CD14-positive monocyte (primary cell): ENCODE measurements around the gene THRB. TPM values are rescaled to one million over a fixed set of nuclear protein-coding genes. Genes with fewer than 3 reads are reported as not detected.

Experiments
- DNase-seq, 3 donors: peaks; one replicate each; pipeline ENCODE4 v3.0.0-alpha.2; 2011 to 2022
- H2AFZ ChIP-seq: 2 replicates; pipeline ENCODE4 v1.6.0; 2012; ENCODE audit warnings: mild to moderate bottlenecking, low read depth, low read length, inconsistent platforms; ENCODE audit not compliant: insufficient read depth, poor library complexity, severe bottlenecking
- H3K27ac ChIP-seq, 2 donors: 1 replicate in 1 of 2; 2 replicates in 1 of 2; pipeline ENCODE4 v1.5.1; 2012 to 2013; ENCODE audit warnings: low read length in 2 of 2, control low read depth in 1 of 2, inconsistent platforms in 1 of 2, low read depth in 1 of 2, mild to moderate bottlenecking in 1 of 2
- H3K27me3 ChIP-seq, 2 donors: one replicate each; pipeline versions ENCODE4 v1.6.0 to v1.6.1; 2011 to 2013; ENCODE audit warnings: low read length in 2 of 2; ENCODE audit not compliant: control insufficient read depth in 2 of 2, insufficient read depth in 2 of 2
- H3K36me3 ChIP-seq, 2 donors: replicated peaks in 1 of 2; 1 replicate in 1 of 2; 2 replicates in 1 of 2; pipeline versions ENCODE4 v1.5.1 to v1.6.1; 2012 to 2013; ENCODE audit warnings: low read length in 2 of 2, control low read depth in 1 of 2, inconsistent platforms in 1 of 2, mild to moderate bottlenecking in 1 of 2; ENCODE audit not compliant: insufficient read depth in 2 of 2, control insufficient read depth in 1 of 2
- H3K4me1 ChIP-seq, 2 donors: 1 replicate in 1 of 2; 2 replicates in 1 of 2; pipeline versions ENCODE4 v1.5.1 to v1.6.1; 2012 to 2013; ENCODE audit warnings: low read length in 2 of 2, control low read depth in 1 of 2, inconsistent platforms in 1 of 2, mild to moderate bottlenecking in 1 of 2, moderate library complexity in 1 of 2; ENCODE audit not compliant: insufficient read depth in 2 of 2, control insufficient read depth in 1 of 2
- H3K4me2 ChIP-seq: replicated peaks from 2 replicates; pipeline ENCODE3; 2012; ENCODE audit warnings: low read length, moderate library complexity, mild to moderate bottlenecking; ENCODE audit not compliant: poor library complexity, severe bottlenecking; ENCODE audit errors: extremely low read depth
- H3K4me3 ChIP-seq, 3 experiments: fragments of 200-600 bp in 1 of 3; sonication (generic) in 1 of 3; replicated peaks in 1 of 3; 1 replicate in 2 of 3; 2 replicates in 1 of 3; pipeline ENCODE4 v1.5.1; 2011 to 2013; ENCODE audit warnings: low read length in 3 of 3, mild to moderate bottlenecking in 3 of 3, control low read depth in 2 of 3, low read depth in 2 of 3, inconsistent platforms in 1 of 3, moderate library complexity in 1 of 3
- H3K79me2 ChIP-seq: 2 replicates; pipeline ENCODE4 v1.6.0; 2012; ENCODE audit warnings: mild to moderate bottlenecking, control low read depth, inconsistent platforms, low read length, moderate library complexity; ENCODE audit not compliant: insufficient read depth
- H3K9ac ChIP-seq: 2 replicates; pipeline ENCODE4 v1.6.0; 2017; ENCODE audit warnings: low read length, mild to moderate bottlenecking; ENCODE audit not compliant: insufficient read depth, poor library complexity, severe bottlenecking
- H3K9me3 ChIP-seq, 2 donors: replicated peaks in 1 of 2; 1 replicate in 1 of 2; 2 replicates in 1 of 2; pipeline versions ENCODE4 v1.5.1 to v1.6.1; 2012 to 2013; ENCODE audit warnings: low read length in 2 of 2, control low read depth in 1 of 2; ENCODE audit not compliant: control insufficient read depth in 1 of 2, insufficient read depth in 1 of 2
- H4K20me1 ChIP-seq: 2 replicates; pipeline ENCODE4 v1.6.0; 2012; ENCODE audit warnings: mild to moderate bottlenecking, low read length, control low read depth, moderate library complexity; ENCODE audit not compliant: insufficient read depth
- H3K27ac Mint-ChIP-seq, 7 donors: one replicate each; pipeline ENCODE4 v1.8.0; 2020; ENCODE audit warnings: mild to moderate bottlenecking in 7 of 7, mixed read lengths in 7 of 7, moderate library complexity in 6 of 7, inconsistent platforms in 2 of 7
- H3K27me3 Mint-ChIP-seq, 3 donors: one replicate each; pipeline ENCODE4 v1.8.0; 2021 to 2022; ENCODE audit warnings: low read depth in 3 of 3, mild to moderate bottlenecking in 3 of 3, mixed read lengths in 3 of 3, moderate library complexity in 3 of 3, inconsistent platforms in 1 of 3
- H3K36me3 Mint-ChIP-seq, 2 donors: one replicate each; pipeline ENCODE4 v1.8.0; 2020; ENCODE audit warnings: mixed read lengths in 2 of 2, inconsistent platforms in 1 of 2, mild to moderate bottlenecking in 1 of 2
- H3K4me1 Mint-ChIP-seq: one replicate; pipeline ENCODE4 v1.8.0; 2020; ENCODE audit warnings: mild to moderate bottlenecking, mixed read lengths
- H3K4me3 Mint-ChIP-seq, 2 donors: one replicate each; pipeline ENCODE4 v1.8.0; 2020; ENCODE audit warnings: mild to moderate bottlenecking in 2 of 2, mixed read lengths in 2 of 2, moderate library complexity in 1 of 2
- H3K9me3 Mint-ChIP-seq, 7 donors: one replicate each; pipeline ENCODE4 v1.8.0; 2020 to 2022; ENCODE audit warnings: mixed read lengths in 7 of 7, mild to moderate bottlenecking in 6 of 7, moderate library complexity in 6 of 7, inconsistent platforms in 2 of 7
- CTCF ChIP-seq: fragments of 200-600 bp; IDR thresholded peaks from one replicate; pipeline ENCODE4 v1.8.0; 2022; ENCODE audit warnings: antibody characterized with exemption, mild to moderate bottlenecking
- WGBS: methylation state at CpG from one replicate; pipeline ENCODE4 v1.1.5; 2013; ENCODE audit warnings: missing lambda C conversion rate; ENCODE audit not compliant: insufficient coverage; 5-methylcytosine and 5-hydroxymethylcytosine counted together
- intact Hi-C, 2 donors: fragments of 100-400 bp; cut with micrococcal nuclease; formaldehyde crosslinking; loops; one replicate each; pipeline versions ENCODE4 v1.15.0 to v1.15.1; 2023
- polyA plus RNA-seq, 3 donors: library from polyadenylated mRNA; depleted of rRNA in 1 of 3; unstranded in 2 of 3; stranded (reverse) in 1 of 3; fragments of 300-500 nt in 2 of 3; fragments of >200 nt in 1 of 3; fragmentation: Illumina TruSeq in 2 of 3; gene quantifications; 1 replicate in 2 of 3; 2 replicates in 1 of 3; pipeline ENCODE4 v1.2.3, GENCODE V29; 2012 to 2021

The THRB gene
- polyA plus RNA-seq, 3 donors = 0.05 TPM; not detected in 2

- no peaks in the 10 kb centered on the region for H4K20me1 ChIP-seq
- no peak overlapping the region for H3K9ac ChIP-seq
- peaks cover 0 to 20% (median 5%) of the 10 kb centered on the region in 7 donors for H3K9me3 Mint-ChIP-seq
- no CpG with 5 or more reads among the region's 4 CpGs for WGBS
- no peak overlapping the region for H2AFZ ChIP-seq
- TF ChIP-seq CTCF = no peak
- H3K27me3 ChIP-seq = peaks cover 46 to 67% of the 10 kb centered on the region in 2 donors
- H3K79me2 ChIP-seq = no peaks in the 10 kb centered on the region
- H3K4me3 ChIP-seq = no peak overlapping the region
- no peak overlapping the region for H3K27ac ChIP-seq
- no peak overlapping the region for H3K27ac Mint-ChIP-seq
- no peak overlapping the region for H3K4me2 ChIP-seq
- peaks cover 52 to 70% (median 63%) of the 10 kb centered on the region in 3 donors for H3K27me3 Mint-ChIP-seq
- no peaks in the 10 kb centered on the region for H3K9me3 ChIP-seq
- intact Hi-C loops = no loop called here
- H3K4me1 Mint-ChIP-seq = peaks cover 23% of the 10 kb centered on the region
- no peak for DNase-seq
- peaks cover 3 to 5% of the 10 kb centered on the region in 2 donors for H3K36me3 Mint-ChIP-seq
- no peaks in the 10 kb centered on the region for H3K36me3 ChIP-seq
- peak overlapping the region in 1 of 2 donors; percentile 97 for H3K4me3 Mint-ChIP-seq
- H3K4me1 ChIP-seq = peaks cover 18 to 23% of the 10 kb centered on the region in 2 donors
These were observed 1.6 kb downstream of the THRB start for GRCh38 chr3:24492971-24493551.

- Histone ChIP-seq H3K4me1 (peaks cover 11 to 14% of the 10 kb centered on the region in 2 donors), H3K4me3 (no peak overlapping the region), H3K79me2 (no peaks in the 10 kb centered on the region), H4K20me1 (no peaks in the 10 kb centered on the region), H3K4me2 (no peak overlapping the region), H3K36me3 (no peaks in the 10 kb centered on the region), H2AFZ (no peak overlapping the region), H3K27me3 (peaks cover 31 to 45% of the 10 kb centered on the region in 2 donors), H3K9ac (no peak overlapping the region), H3K9me3 (no peaks in the 10 kb centered on the region), H3K27ac (no peak overlapping the region)
- DNase-seq = no peak
- H3K27ac Mint-ChIP-seq = no peak overlapping the region
- peaks cover 29 to 47% (median 39%) of the 10 kb centered on the region in 3 donors for H3K27me3 Mint-ChIP-seq
- TF ChIP-seq CTCF = no peak
- H3K4me3 Mint-ChIP-seq = no peak overlapping the region
- 0% methylated on average over 1 of the region's 2 CpGs for WGBS
- H3K4me1 Mint-ChIP-seq = peaks cover 21% of the 10 kb centered on the region
- peaks cover 0 to 3% of the 10 kb centered on the region in 2 donors for H3K36me3 Mint-ChIP-seq
- intact Hi-C loops = no loop called here
- H3K9me3 Mint-ChIP-seq = peaks cover 0 to 14% (median 5%) of the 10 kb centered on the region in 7 donors
These were observed 4.5 kb downstream of the THRB start for GRCh38 chr3:24490151-24490550.
